NOMO-1 treated with dmso at 0.1 percent for 144 hours (cell line): ENCODE results near the gene MAP3K4.
A peak's percentile ranks its signal among the peaks of the same experiment; 100 is the strongest.
"Not testable (repeated sequence)": the region's sequence is repeated elsewhere in the genome, so short reads cannot be mapped to it uniquely, and the experiment has no call there.

Experiments used
- DNase-seq: peaks from one replicate; lab custom pipeline; 2025; ENCODE audit not compliant: unreplicated experiment; lab: John Stamatoyannopoulos, UW

The MAP3K4 gene

GRCh38 chr6:161115468-161115867, 123.9 kb downstream of the MAP3K4 start:
- DNase-seq: no peak

- no peak for DNase-seq
These were observed 125.0 kb downstream of the MAP3K4 start for GRCh38 chr6:161116554-161116953.

- DNase-seq: peak; percentile 74
These were observed 125.7 kb downstream of the MAP3K4 start for GRCh38 chr6:161117308-161117707.

GRCh38 chr6:161117942-161118341, 126.4 kb downstream of the MAP3K4 start:
- DNase-seq: no peak

- DNase-seq: not testable (repeated sequence)
These were observed 131.8 kb downstream of the MAP3K4 start for GRCh38 chr6:161123319-161123718.

GRCh38 chr6:161125591-161125990, 134.0 kb downstream of the MAP3K4 start:
- DNase-seq: no peak

- no peak for DNase-seq
These were observed 135.6 kb downstream of the MAP3K4 start for GRCh38 chr6:161127071-161127740.

GRCh38 chr6:161128230-161128629, 136.7 kb downstream of the MAP3K4 start:
- no peak for DNase-seq

GRCh38 chr6:161128680-161129196, 137.2 kb downstream of the MAP3K4 start:
- DNase-seq: no peak

GRCh38 chr6:161130541-161130940, 139.0 kb downstream of the MAP3K4 start:
- no peak for DNase-seq

GRCh38 chr6:161130967-161131766, 139.6 kb downstream of the MAP3K4 start:
- DNase-seq: peak; percentile 55

GRCh38 chr6:161132384-161132783, 140.8 kb downstream of the MAP3K4 start:
- no peak for DNase-seq

- DNase-seq: no peak
These were observed 142.4 kb downstream of the MAP3K4 start for GRCh38 chr6:161133963-161134362.

GRCh38 chr6:161134550-161135298, 143.2 kb downstream of the MAP3K4 start:
- DNase-seq: no peak

- DNase-seq: peak; percentile 68
These were observed 144.4 kb downstream of the MAP3K4 start for GRCh38 chr6:161135695-161136591.

GRCh38 chr6:161136655-161137054, 145.1 kb downstream of the MAP3K4 start:
- no peak for DNase-seq

GRCh38 chr6:161137320-161137719, 145.8 kb downstream of the MAP3K4 start:
- no peak for DNase-seq

GRCh38 chr6:161137839-161138542, 146.4 kb downstream of the MAP3K4 start:
- DNase-seq: no peak

GRCh38 chr6:161138543-161139303, 147.2 kb downstream of the MAP3K4 start:
- no peak for DNase-seq
